AG10803 (cell line): ENCODE results near the gene GOT2.
"Not testable (repeated sequence)": the region's sequence is repeated elsewhere in the genome, so short reads cannot be mapped to it uniquely, and the experiment has no call there.

ENCODE experiments used
- DNase-seq: peaks from one replicate; pipeline ENCODE4 v3.0.0; 2010; ENCODE audit warnings: low read depth
- H3K4me3 ChIP-seq: 2 replicates; pipeline ENCODE4 v1.5.1; 2011; ENCODE audit warnings: mild to moderate bottlenecking, low read length, control low read depth
- TF ChIP-seq, protein P1 (sequence below): conservative IDR thresholded peaks from 2 replicates; pipeline ENCODE4 v1.5.1; 2011; ENCODE audit warnings: mild to moderate bottlenecking, low read length, control low read depth, inconsistent platforms

The GOT2 gene

DNA sequence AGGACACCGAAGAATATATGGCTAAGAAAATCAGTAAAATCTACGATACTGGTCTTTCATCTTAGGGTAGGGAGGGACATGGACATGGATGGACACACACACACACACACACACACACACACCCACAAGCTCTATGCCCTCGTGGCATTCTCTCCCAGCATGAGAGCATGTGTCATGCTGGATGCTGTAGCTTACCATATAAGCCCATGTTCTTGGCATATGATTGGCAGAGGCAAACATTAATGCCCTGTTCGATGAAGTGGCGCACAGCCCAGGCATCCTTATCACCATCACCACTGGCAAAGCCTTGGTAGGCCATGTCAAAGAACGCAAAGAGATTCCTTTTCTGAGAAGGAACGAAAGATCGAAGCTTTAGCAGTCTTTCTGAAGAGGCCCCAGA is 17.6 kb downstream of the GOT2 start:
- no peak for DNase-seq
- TF ChIP-seq, protein P1, sequence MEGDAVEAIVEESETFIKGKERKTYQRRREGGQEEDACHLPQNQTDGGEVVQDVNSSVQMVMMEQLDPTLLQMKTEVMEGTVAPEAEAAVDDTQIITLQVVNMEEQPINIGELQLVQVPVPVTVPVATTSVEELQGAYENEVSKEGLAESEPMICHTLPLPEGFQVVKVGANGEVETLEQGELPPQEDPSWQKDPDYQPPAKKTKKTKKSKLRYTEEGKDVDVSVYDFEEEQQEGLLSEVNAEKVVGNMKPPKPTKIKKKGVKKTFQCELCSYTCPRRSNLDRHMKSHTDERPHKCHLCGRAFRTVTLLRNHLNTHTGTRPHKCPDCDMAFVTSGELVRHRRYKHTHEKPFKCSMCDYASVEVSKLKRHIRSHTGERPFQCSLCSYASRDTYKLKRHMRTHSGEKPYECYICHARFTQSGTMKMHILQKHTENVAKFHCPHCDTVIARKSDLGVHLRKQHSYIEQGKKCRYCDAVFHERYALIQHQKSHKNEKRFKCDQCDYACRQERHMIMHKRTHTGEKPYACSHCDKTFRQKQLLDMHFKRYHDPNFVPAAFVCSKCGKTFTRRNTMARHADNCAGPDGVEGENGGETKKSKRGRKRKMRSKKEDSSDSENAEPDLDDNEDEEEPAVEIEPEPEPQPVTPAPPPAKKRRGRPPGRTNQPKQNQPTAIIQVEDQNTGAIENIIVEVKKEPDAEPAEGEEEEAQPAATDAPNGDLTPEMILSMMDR = no peak

DNA sequence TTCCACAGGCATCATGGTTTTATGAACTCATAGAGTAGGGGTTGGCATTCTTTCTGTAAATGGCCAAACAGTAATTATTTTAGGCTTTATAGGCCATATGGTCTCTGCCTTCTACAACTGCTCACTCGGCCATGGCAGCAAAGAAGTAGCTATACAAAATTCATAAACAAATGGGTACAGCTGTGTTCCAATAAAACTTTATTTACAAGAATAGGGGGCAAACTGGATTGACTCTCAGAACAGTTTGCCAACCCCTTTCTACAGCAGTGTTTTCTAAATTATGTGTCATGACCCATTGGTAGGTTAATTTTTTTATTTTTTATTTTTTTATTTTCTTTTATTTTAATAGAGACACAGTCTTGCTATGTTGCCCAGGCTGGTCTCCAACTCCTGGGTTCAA is 20.4 kb downstream of the GOT2 start:
- no peak for DNase-seq
- H3K4me3 ChIP-seq = no peak overlapping the region
- TF ChIP-seq, protein P1 = no peak

More for the DNA sequence above, 17.6 kb downstream of the GOT2 start:
- no peak overlapping the region for H3K4me3 ChIP-seq

DNA sequence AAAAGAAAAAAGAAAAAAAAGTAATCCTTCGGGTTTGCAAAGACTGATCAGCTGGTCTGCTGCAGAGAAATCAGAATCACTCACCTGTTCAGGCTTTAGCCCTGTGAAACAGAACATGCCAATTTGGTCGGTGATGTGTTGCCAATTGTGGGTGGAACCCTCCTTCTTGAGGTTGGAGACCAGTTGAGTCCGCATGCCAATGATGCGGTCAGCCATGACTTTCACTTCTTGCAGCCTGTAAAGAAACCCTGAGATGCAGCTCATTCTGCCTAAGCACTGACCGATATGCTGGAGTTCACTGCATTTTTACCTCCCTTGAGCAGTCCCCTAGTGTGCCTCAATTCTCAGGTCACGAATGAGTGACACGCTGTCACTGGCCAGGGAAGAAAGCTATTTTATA is 24.8 kb downstream of the GOT2 start:
- DNase-seq = no peak
- TF ChIP-seq, protein P1 = no peak
- no peak overlapping the region for H3K4me3 ChIP-seq

DNA sequence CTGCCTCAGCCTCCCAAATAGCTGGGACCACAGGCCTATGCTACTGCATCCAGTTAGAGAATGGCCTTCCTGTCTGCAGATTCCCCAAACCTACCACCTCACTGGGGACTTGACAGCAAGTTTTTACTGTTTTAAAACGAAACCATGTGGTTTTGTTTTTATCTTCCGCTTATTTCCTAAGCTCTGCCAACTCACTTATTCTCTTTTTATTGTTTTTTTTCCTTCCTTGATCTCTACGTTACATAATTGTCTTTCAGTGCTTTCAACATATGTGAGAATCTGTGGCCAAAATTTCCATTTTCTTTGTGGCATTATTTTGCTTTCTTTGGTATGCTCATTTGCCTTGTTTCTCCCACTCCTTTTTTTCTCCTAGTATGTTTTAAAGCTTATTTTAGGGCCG is 35.0 kb downstream of the GOT2 start:
- no peak for DNase-seq
- H3K4me3 ChIP-seq = no peak overlapping the region
- TF ChIP-seq, protein P1 = no peak

DNA sequence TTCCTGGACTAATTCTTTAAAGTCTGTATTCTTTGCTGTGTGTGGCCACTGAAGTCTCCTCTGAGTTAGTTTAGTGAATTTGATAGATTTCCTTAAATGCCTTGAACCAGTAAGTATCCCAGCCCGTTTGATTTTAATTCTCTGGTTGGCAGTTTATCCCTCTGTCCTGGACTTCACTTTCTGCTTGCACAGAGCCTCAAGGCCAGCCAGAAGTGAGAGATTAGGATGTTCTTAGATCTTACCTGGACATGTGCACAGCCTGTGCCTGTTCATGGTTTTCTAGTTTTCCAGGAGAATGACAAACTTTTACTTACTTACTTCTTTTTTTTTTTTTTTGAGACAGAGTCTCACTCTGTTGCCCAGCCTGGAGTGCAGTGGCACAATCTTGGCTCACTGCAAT is 38.7 kb downstream of the GOT2 start:
- TF ChIP-seq, protein P1 = no peak
- DNase-seq = no peak
- H3K4me3 ChIP-seq = no peak overlapping the region

DNA sequence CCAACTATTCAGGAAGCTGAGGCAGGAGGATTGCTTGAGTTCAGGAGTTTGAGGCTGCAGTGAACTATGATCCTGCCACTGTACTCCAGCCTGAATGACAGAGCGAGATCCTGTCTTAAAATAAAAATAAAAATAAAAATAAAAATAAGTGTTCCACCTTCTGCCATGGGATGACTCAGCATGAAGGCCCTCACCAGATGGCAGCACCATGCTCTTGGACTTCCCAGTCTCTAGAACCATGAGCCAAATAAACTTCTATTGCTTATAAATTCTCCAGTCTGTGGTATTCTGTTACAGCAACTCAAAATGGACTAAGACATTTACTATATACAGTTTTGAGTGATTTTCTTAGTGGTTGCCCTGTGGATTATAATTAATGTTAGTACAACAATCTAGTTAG is 41.7 kb downstream of the GOT2 start:
- no peak overlapping the region for H3K4me3 ChIP-seq
- DNase-seq = no peak
- TF ChIP-seq, protein P1 = no peak

DNA sequence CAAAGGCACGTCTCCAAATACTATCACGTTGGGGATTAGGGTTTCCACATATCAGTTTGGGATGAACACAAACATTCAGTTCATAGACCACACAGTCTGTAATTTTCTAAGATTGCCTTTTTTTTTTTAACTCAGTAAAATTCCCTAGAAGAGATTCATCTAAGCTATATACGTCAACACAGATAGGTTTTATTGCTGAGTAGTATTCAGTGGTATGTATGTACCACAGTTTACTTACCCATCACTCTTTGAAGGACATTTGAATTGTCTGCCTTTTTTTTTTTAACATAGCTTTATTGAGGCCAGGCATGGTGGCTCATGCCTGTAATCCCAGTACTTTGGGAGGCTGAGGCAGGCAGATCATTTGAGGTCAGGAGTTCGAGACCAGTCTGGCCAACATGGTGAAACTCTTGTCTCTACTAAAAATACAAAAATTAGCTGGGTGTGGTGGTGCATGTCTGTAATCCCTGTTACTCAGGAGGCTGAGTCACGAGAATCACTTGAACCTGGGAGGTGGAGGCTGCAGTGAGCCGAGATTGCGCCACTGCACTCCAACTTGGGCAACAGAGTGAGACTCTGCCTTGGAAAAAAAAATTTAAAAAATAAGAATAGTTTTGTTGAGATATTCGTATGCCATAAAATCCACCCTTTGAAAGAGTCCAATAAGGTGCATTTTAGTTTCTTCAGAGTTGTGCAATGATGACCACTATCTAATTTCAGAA is 47.0 kb downstream of the GOT2 start:
- H3K4me3 ChIP-seq = not testable (repeated sequence)
- DNase-seq = peak; percentile 33
